IPS DF 6.9 (cell line): ENCODE results near the gene PPP3R2.
"Not testable (repeated sequence)": the region's sequence is repeated elsewhere in the genome, so short reads cannot be mapped to it uniquely, and the experiment has no call there.

Experiments used
- DNase-seq: peaks from one replicate; pipeline ENCODE4 v3.0.0-alpha.2; 2013; ENCODE audit warnings: low read depth, low spot score
- H3K27ac ChIP-seq: one replicate; pipeline ENCODE4 v1.5.1; 2013; ENCODE audit warnings: low read length, control low read depth
- H3K27me3 ChIP-seq: 2 replicates; pipeline ENCODE4 v1.6.1; 2013; ENCODE audit warnings: mild to moderate bottlenecking, low read length; ENCODE audit not compliant: control insufficient read depth, insufficient read depth
- H3K36me3 ChIP-seq: 2 replicates; pipeline ENCODE4 v1.6.1; 2013; ENCODE audit warnings: low read length; ENCODE audit not compliant: control insufficient read depth, insufficient read depth
- H3K4me1 ChIP-seq: 2 replicates; pipeline ENCODE4 v1.6.1; 2013; ENCODE audit warnings: low read length; ENCODE audit not compliant: control insufficient read depth, insufficient read depth
- H3K4me3 ChIP-seq: 2 replicates; pipeline ENCODE4 v1.5.1; 2013; ENCODE audit warnings: mild to moderate bottlenecking, low read length
- H3K9me3 ChIP-seq: 2 replicates; pipeline ENCODE4 v1.6.1; 2013; ENCODE audit warnings: low read length, inconsistent platforms; ENCODE audit not compliant: control insufficient read depth, insufficient read depth
- WGBS: extraction: QIAGEN DNeasy Blood & Tissue Kit; methylation state at CpG from one replicate; pipeline ENCODE4 v1.1.7; 2013; ENCODE audit warnings: mixed read lengths, missing lambda C conversion rate; ENCODE audit not compliant: insufficient read length, insufficient coverage; 5-methylcytosine and 5-hydroxymethylcytosine counted together

Gene PPP3R2

DNA sequence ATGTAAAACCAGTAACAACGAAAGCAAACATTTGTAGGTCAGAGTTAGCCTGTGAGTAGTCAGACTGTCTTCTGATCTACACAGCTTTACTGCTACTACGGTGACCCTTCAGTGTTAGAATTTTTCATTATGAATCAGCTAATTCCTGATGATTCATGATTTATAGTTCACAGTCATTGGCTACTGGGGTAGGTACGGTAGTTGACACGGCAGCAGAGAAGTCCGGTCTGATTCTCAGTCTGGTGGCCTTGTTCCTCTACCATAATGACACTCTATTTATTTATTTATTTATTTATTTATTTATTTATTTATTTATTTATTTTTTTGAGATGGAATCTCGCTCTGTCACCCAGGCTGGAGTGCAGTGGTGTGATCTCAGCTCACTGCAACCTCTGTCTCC, 4.7 kb downstream of the PPP3R2 start:
- not testable (repeated sequence) for H3K9me3 ChIP-seq, H3K4me3 ChIP-seq, H3K27me3 ChIP-seq, H3K36me3 ChIP-seq, DNase-seq, H3K27ac ChIP-seq, H3K4me1 ChIP-seq
- WGBS = no CpG with 5 or more reads among the region's 6 CpGs

DNA sequence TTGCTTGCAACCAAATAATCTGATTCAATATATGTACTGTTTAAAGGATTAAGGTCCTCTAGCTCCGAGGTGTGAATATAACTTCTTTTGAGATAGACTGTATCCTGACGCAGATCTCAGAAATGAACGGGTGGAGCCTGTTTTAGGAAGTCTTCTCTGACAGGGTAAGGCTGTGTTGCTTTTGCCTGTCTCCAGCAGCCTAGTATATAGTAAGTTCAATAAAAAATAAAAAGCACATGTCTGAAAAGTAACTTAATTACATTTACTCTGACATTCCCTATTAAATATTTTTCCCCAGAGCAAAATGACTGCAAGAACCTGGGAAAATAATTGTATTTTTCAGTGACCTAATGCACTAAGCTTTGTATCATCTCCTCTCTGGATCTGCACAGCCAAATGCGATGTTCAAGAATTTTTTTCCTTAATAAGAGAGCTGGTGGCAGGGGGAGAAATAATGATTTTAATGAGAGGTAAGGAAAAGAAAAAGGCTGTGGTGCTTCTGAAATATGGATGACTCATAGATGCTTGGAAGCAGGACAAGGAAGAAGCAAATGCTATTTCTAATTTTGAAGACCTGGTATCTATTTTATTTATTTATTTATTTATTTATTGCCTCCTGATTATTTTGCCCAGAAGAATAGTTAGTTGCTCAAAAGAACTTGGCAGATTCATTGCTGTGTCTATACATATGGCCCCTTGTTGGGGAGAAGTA, 7.3 kb downstream of the PPP3R2 start:
- DNase-seq = no peak
- Histone ChIP-seq H3K4me3 (no peak overlapping the region), H3K27me3 (no peaks in the 10 kb centered on the region), H3K27ac (no peak overlapping the region), H3K9me3 (no peaks in the 10 kb centered on the region), H3K36me3 (no peaks in the 10 kb centered on the region), H3K4me1 (no peaks in the 10 kb centered on the region)
- WGBS = no CpG with 5 or more reads among the region's 4 CpGs

DNA sequence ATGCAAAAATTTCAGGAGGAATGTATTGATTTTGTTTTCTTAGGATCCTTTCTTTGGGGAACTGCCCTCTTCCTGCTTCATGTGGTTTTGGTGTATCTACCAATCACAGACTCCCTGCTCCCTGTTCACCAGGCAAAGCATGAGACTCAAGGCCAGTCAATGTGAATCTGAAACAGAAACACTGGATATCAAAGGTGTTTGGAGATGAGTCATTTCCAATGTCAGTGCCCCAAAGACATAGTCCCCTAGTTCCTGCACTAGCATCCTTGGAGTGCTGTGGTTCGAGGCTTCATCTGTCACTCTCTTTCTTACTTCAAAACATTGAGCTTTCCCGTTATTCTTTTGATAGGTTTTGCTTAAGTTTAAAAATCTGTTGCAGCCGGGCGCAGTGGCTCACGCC, 8.1 kb downstream of the PPP3R2 start:
- H3K4me3 ChIP-seq = no peak overlapping the region
- DNase-seq = no peak
- no peaks in the 10 kb centered on the region for H3K4me1 ChIP-seq
- WGBS = no CpG with 5 or more reads among the region's 5 CpGs
- no peaks in the 10 kb centered on the region for H3K36me3 ChIP-seq
- no peaks in the 10 kb centered on the region for H3K27me3 ChIP-seq
- H3K27ac ChIP-seq = no peak overlapping the region
- H3K9me3 ChIP-seq = no peaks in the 10 kb centered on the region

DNA sequence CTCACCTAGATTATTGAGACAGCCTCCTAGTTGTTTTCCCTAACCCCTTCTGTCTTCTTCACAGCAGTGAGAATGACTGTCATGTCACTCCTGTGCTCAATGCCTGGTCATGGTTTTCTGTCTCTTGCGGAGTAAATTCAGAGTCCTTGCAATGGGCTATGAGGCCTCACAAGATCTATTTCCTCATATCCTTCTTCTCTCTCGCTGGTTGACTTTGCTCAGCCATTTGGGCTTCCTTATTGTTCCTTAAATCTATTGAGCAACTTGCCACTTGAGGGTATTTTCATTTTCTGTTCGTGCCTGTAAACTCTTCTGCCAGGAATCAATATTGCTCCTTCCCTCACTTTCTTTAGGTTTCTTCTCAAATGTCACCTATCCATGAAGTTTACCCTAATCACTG, 9.0 kb downstream of the PPP3R2 start:
- Histone ChIP-seq H3K9me3 (no peaks in the 10 kb centered on the region), H3K27me3 (no peaks in the 10 kb centered on the region), H3K4me1 (no peaks in the 10 kb centered on the region), H3K36me3 (no peaks in the 10 kb centered on the region), H3K27ac (no peak overlapping the region), H3K4me3 (no peak overlapping the region)
- no peak for DNase-seq
- WGBS = no CpG with 5 or more reads among the region's 3 CpGs

DNA sequence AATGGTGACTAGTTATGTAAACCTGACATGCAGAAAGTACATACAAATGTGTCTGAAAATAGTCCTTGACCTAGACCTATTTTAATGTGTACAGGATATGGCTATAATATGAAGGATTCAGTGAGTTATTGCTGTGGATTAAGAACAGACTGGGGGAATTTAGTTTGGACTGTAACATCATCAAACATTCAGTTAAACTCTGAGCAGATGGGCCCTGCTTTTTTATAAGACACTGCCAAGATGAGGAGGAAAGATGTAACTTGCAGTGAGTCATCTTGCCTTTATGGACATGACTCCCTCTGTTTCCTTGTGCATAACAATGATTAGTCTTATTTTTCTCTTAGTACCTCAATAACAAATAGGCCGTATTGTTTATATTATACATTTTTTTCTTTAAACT, 12.2 kb downstream of the PPP3R2 start:
- Histone ChIP-seq H3K27ac (no peak overlapping the region), H3K27me3 (no peaks in the 10 kb centered on the region), H3K36me3 (no peaks in the 10 kb centered on the region), H3K4me3 (no peak overlapping the region), H3K4me1 (no peaks in the 10 kb centered on the region), H3K9me3 (no peaks in the 10 kb centered on the region)
- no peak for DNase-seq
- WGBS = no CpG with 5 or more reads among the region's 1 CpG

DNA sequence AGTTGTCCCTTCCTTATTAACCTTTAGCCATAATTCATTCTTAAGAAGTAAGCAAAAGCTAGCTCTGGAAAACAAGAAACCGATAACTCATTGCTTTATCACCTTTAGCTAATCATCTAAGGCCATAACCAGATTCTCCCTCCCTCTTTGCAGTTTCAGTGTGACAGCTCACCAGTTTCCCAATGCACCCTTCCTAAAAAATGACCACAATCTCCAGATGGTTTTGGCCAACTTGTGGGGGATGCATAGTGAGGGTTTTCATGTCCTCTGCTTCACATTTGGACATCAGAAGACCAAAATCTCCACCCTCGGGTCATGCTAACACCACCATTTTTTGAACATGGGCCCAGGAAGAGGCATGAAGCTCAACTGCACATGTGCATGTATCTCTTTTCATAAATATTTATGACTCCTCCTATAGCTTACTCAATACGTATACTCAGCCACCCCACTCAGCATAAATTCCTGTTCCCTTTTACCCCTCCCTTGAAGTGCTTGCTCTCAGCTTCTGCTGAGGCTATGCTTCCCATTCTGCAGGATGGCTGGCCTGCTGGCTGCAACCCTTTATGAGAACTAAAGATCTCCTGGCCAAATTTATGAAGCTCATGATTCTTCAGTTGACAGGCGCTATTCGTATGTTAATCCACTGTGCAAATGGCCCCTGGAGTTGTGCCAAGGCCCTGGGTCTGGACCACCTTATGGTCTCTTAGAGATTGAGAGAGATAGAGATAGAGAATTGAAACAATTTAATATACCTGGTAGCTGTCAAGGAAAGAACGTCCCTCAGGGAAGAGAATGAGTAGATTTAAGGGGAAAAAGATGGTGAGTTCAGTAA, 14.8 kb downstream of the PPP3R2 start:
- no peaks in the 10 kb centered on the region for H3K4me1 ChIP-seq
- H3K9me3 ChIP-seq = no peaks in the 10 kb centered on the region
- H3K36me3 ChIP-seq = no peaks in the 10 kb centered on the region
- no peaks in the 10 kb centered on the region for H3K27me3 ChIP-seq
- H3K27ac ChIP-seq = no peak overlapping the region
- no peak for DNase-seq
- no peak overlapping the region for H3K4me3 ChIP-seq
- no CpG with 5 or more reads among the region's 6 CpGs for WGBS

DNA sequence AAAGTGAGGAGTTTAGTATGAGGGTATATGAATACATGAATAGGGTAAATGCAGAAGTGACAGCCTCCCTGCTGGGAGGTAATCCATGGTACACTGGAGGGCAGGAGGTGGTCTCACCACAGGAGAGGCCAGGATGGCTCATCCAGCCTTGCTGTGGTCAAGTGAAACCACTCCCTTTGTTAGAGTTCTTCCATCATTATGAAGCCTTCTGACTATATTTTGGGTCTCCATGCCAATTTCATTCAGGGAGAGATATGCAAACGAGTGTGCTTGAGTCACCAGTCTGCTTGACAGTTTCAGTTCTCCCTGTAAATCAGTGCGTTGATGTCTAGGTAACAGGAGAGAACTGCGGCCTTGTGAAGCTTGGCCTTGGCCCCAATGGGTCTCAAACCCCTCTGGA, 16.4 kb downstream of the PPP3R2 start:
- H3K27ac ChIP-seq = no peak overlapping the region
- no peak overlapping the region for H3K4me3 ChIP-seq
- DNase-seq = no peak
- H3K4me1 ChIP-seq = no peaks in the 10 kb centered on the region
- no peaks in the 10 kb centered on the region for H3K36me3 ChIP-seq
- no peaks in the 10 kb centered on the region for H3K9me3 ChIP-seq
- no peaks in the 10 kb centered on the region for H3K27me3 ChIP-seq
- WGBS = no CpG with 5 or more reads among the region's 3 CpGs

DNA sequence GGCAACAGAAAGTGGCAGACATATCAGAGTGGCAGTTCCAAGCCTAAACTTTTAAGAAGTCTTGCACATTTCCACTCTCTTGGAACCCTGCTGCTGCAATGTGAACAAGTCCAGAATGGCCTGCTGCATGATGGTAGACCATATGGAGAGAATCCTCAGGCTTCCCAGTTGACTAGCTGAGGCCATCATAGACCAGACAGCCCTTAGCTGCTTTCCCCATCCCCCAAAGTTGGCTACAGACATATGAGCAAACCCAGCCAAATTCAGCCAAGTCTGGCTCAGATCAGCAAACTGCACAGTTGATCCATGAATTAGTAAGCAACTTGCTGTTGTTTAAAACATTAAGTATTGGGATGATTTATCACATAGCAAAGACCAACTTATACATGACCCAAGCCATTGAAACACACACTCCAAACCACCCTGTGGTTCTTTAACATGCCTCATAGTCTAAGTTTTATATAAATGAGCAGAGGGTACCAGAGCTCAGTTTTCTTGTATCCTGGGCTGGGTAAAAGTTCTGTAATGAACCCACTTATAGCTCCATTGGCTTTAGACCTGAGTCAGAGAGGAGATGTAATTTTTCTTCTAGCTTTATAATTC, 19.9 kb downstream of the PPP3R2 start:
- Histone ChIP-seq H3K36me3 (no peaks in the 10 kb centered on the region), H3K4me1 (peaks cover 2% of the 10 kb centered on the region), H3K9me3 (no peaks in the 10 kb centered on the region), H3K27ac (no peak overlapping the region), H3K27me3 (no peaks in the 10 kb centered on the region), H3K4me3 (no peak overlapping the region)
- DNase-seq = no peak

DNA sequence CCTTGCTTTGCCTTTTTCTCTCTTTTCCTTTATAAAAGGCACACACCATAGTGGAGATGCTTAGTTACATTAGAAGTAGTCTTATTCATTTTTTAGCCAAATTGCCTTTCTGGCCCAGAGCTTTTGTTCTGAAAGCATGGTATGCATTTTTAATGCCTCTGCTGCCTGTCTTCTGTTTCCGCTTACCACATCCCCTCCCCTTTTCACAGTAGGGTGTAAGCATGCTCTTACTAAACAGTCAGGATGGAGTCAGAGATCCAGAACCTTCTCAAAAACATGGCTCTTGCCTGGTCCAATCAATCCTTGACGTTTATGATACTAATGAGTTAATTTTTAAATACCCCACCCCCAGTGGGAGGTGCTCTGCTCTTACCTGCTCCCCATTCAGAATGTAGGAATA, 22.5 kb downstream of the PPP3R2 start:
- no CpG with 5 or more reads among the region's 2 CpGs for WGBS

DNA sequence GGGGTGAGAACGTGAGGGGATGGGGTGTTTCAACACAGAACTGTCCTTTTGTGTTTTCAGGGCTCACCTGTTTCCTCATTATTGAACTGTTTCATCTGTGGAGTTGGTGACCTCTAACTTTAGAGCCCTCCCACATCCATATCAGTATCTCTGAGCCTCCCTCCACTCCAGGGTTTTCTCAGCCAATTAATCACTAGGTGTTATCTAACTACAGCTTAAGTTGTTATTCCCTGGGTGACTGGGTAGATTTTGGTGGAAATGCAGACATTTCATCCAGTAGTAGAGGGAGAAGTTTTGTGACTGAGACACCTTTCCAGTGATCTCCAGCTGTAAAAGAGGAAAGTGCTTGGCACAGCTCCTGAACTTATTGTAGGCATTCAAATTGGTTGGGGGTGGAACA, 23.7 kb downstream of the PPP3R2 start:
- WGBS = no CpG with 5 or more reads among the region's 1 CpG
- peaks cover 2% of the 10 kb centered on the region for H3K4me1 ChIP-seq
- H3K27ac ChIP-seq = no peak overlapping the region
- H3K27me3 ChIP-seq = no peaks in the 10 kb centered on the region
- no peaks in the 10 kb centered on the region for H3K9me3 ChIP-seq
- no peaks in the 10 kb centered on the region; the same call in 1 of the 2 replicates for H3K36me3 ChIP-seq
- H3K4me3 ChIP-seq = no peak overlapping the region
- DNase-seq = no peak

More for the DNA sequence above, 22.5 kb downstream of the PPP3R2 start:
- no peaks in the 10 kb centered on the region; the same call in 1 of the 2 replicates for H3K36me3 ChIP-seq
- peaks cover 2% of the 10 kb centered on the region for H3K4me1 ChIP-seq
- H3K27me3 ChIP-seq = no peaks in the 10 kb centered on the region
- no peak overlapping the region for H3K4me3 ChIP-seq
- no peak overlapping the region for H3K27ac ChIP-seq
- no peaks in the 10 kb centered on the region for H3K9me3 ChIP-seq
- DNase-seq = no peak
